PC-9 (cell line): Measurements from ENCODE around the gene CDK5R1. TPM values are rescaled to one million over a fixed set of nuclear protein-coding genes. Genes with fewer than 3 reads are reported as not detected.

Experiments used
- BruUV-seq: library from RNA; stranded (reverse); fragments of 400-500 nt; replicated peaks from 2 replicates; lab custom pipeline; 2021; lab: Mats Ljungman, UMichigan
- CTCF ChIA-PET: fragments of 300-600 bp; sonication (Branson Sonifier 250); formaldehyde crosslinking; loops from one replicate; lab custom pipeline; 2022; ENCODE audit warnings: antibody characterized with exemption; lab: Charles Lee
- POLR2A ChIA-PET: fragments of 300-600 bp; sonication (Branson Sonifier 250); formaldehyde crosslinking; loops from one replicate; lab custom pipeline; 2022; ENCODE audit warnings: antibody characterized with exemption; ENCODE audit not compliant: unreplicated experiment; lab: Charles Lee
- DNase-seq, 2 experiments: peaks; one replicate each; pipeline versions ENCODE4 v3.0.0 to v3.0.0-alpha.2; 2015 to 2022; ENCODE audit warnings: mixed read lengths in 1 of 2
- H2AFZ ChIP-seq: fragments of 200-600 bp; sonication (generic); 2 replicates; pipeline ENCODE4 v1.8.1; 2017; ENCODE audit warnings: antibody characterized with exemption
- H3F3A ChIP-seq: fragments of 200-600 bp; sonication (generic); 2 replicates; pipeline ENCODE4 v1.8.1; 2017; ENCODE audit warnings: antibody characterized with exemption, mild to moderate bottlenecking, low read depth; ENCODE audit not compliant: insufficient read depth
- H3K27ac ChIP-seq: fragments of 200-600 bp; sonication (generic); 2 replicates; pipeline ENCODE4 v1.6.1; 2016; ENCODE audit warnings: mixed run types
- H3K27me3 ChIP-seq: fragments of 200-600 bp; sonication (generic); 2 replicates; pipeline ENCODE4 v1.6.1; 2016; ENCODE audit warnings: low read depth, mixed run types; ENCODE audit not compliant: insufficient read depth
- H3K36me3 ChIP-seq: fragments of 200-600 bp; sonication (generic); 2 replicates; pipeline ENCODE4 v1.6.1; 2016; ENCODE audit warnings: low read depth, mixed run types
- H3K4me1 ChIP-seq: fragments of 200-600 bp; sonication (generic); replicated peaks from 2 replicates; pipeline ENCODE4 v1.6.1; 2016; ENCODE audit warnings: mixed run types; ENCODE audit not compliant: insufficient read depth
- H3K4me2 ChIP-seq: fragments of 200-600 bp; sonication (generic); 2 replicates; pipeline ENCODE4 v1.6.1; 2017; ENCODE audit warnings: mixed run types
- H3K4me3 ChIP-seq: fragments of 200-600 bp; sonication (generic); 2 replicates; pipeline ENCODE4 v1.6.1; 2016; ENCODE audit warnings: mixed run types
- H3K79me2 ChIP-seq: fragments of 200-600 bp; sonication (generic); 2 replicates; pipeline ENCODE4 v1.6.1; 2017; ENCODE audit warnings: low read depth, mixed run types
- H3K9me2 ChIP-seq: fragments of 200-600 bp; sonication (generic); 2 replicates; pipeline ENCODE4 v1.8.1; 2017; ENCODE audit warnings: mild to moderate bottlenecking; ENCODE audit not compliant: insufficient read depth
- H3K9me3 ChIP-seq: fragments of 200-600 bp; sonication (generic); 2 replicates; pipeline ENCODE4 v1.8.1; 2016; ENCODE audit warnings: low read depth; ENCODE audit not compliant: insufficient read depth
- H4K20me1 ChIP-seq: fragments of 200-600 bp; sonication (generic); 2 replicates; pipeline ENCODE4 v1.8.1; 2017; ENCODE audit not compliant: insufficient read depth
- EZH2 ChIP-seq: fragments of 200-600 bp; sonication (generic); IDR thresholded peaks from 2 replicates; pipeline ENCODE4 v1.8.0; 2017; ENCODE audit warnings: antibody characterized with exemption, low read depth
- intact Hi-C: fragments of 100-400 bp; cut with micrococcal nuclease; formaldehyde crosslinking; loops from one replicate; pipeline ENCODE4 v1.10.0; 2022; ENCODE audit not compliant: unreplicated experiment
- total RNA-seq: library from RNA; stranded (reverse); gene quantifications from 2 replicates; pipeline ENCODE4 v1.2.3, GENCODE V29; 2021
- TF ChIP-seq, protein P1 (sequence below): fragments of 200-600 bp; sonication (generic); conservative IDR thresholded peaks from 2 replicates; pipeline ENCODE4 v1.6.1; 2017; ENCODE audit warnings: mixed run types, antibody characterized with exemption, mild to moderate bottlenecking, moderate library complexity

Gene CDK5R1
- total RNA-seq, 1 experiment from 2014 or later, result 2.1 TPM

- H3K27me3 ChIP-seq, result no peaks in the 10 kb centered on the region
- intact Hi-C loops, result loop anchor here (5.0 kb wide), 1 partner anchor 1288 kb away; no protein-coding TSS in a partner anchor
- peaks cover 52% of the 10 kb centered on the region for H3K36me3 ChIP-seq
- H2AFZ ChIP-seq, result no peak overlapping the region
- BruUV-seq, result no TSS peak
- H3K79me2 ChIP-seq, result peaks cover 46% of the 10 kb centered on the region
- no peak for DNase-seq
- CTCF ChIA-PET, result no interaction called here
- no peak overlapping the region for H3K4me2 ChIP-seq
- POLR2A ChIA-PET, result no interaction called here
- TF ChIP-seq EZH2, result no peak
- TF ChIP-seq, protein P1, sequence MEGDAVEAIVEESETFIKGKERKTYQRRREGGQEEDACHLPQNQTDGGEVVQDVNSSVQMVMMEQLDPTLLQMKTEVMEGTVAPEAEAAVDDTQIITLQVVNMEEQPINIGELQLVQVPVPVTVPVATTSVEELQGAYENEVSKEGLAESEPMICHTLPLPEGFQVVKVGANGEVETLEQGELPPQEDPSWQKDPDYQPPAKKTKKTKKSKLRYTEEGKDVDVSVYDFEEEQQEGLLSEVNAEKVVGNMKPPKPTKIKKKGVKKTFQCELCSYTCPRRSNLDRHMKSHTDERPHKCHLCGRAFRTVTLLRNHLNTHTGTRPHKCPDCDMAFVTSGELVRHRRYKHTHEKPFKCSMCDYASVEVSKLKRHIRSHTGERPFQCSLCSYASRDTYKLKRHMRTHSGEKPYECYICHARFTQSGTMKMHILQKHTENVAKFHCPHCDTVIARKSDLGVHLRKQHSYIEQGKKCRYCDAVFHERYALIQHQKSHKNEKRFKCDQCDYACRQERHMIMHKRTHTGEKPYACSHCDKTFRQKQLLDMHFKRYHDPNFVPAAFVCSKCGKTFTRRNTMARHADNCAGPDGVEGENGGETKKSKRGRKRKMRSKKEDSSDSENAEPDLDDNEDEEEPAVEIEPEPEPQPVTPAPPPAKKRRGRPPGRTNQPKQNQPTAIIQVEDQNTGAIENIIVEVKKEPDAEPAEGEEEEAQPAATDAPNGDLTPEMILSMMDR, result no peak
- H3K4me1 ChIP-seq, result no peaks in the 10 kb centered on the region
- H3F3A ChIP-seq, result peaks cover 25% of the 10 kb centered on the region; the same call in 1 of the 2 replicates
- no peak overlapping the region for H3K4me3 ChIP-seq
- H3K9me3 ChIP-seq, result no peaks in the 10 kb centered on the region
- no peak overlapping the region for H3K27ac ChIP-seq
- peaks cover 46% of the 10 kb centered on the region for H4K20me1 ChIP-seq
- no peaks in the 10 kb centered on the region for H3K9me2 ChIP-seq
Measured at GRCh38 chr17:32464374-32464773, 22.4 kb upstream of the CDK5R1 start.

- no peaks in the 10 kb centered on the region for H3K27me3 ChIP-seq
- H3K79me2 ChIP-seq, result peaks cover 30% of the 10 kb centered on the region
- H3K9me2 ChIP-seq, result no peaks in the 10 kb centered on the region
- no peak overlapping the region for H2AFZ ChIP-seq
- no TSS peak for BruUV-seq
- DNase-seq, result no peak
- H3F3A ChIP-seq, result peaks cover 5% of the 10 kb centered on the region; the same call in 1 of the 2 replicates
- no peak overlapping the region for H3K27ac ChIP-seq
- ChIA-PET CTCF (no interaction called here), POLR2A (no interaction called here)
- TF ChIP-seq EZH2, result no peak
- TF ChIP-seq, protein P1, result no peak
- H3K4me1 ChIP-seq, result no peaks in the 10 kb centered on the region
- H4K20me1 ChIP-seq, result peaks cover 13% of the 10 kb centered on the region
- H3K4me2 ChIP-seq, result no peak overlapping the region
- no peak overlapping the region for H3K4me3 ChIP-seq
- H3K9me3 ChIP-seq, result no peaks in the 10 kb centered on the region
- peaks cover 61% of the 10 kb centered on the region for H3K36me3 ChIP-seq
- intact Hi-C loops, result no loop called here
Measured at GRCh38 chr17:32467949-32468348, 18.8 kb upstream of the CDK5R1 start.

- Histone ChIP-seq H3K36me3 (peaks cover 69% of the 10 kb centered on the region), H2AFZ (no peak overlapping the region), H3K4me1 (no peaks in the 10 kb centered on the region), H3K9me3 (no peaks in the 10 kb centered on the region), H3K9me2 (no peaks in the 10 kb centered on the region), H3K4me2 (no peak overlapping the region), H3F3A (peaks cover 5% of the 10 kb centered on the region), H3K27me3 (no peaks in the 10 kb centered on the region), H3K79me2 (peaks cover 16% of the 10 kb centered on the region; the same call in 1 of the 2 replicates), H3K27ac (no peak overlapping the region), H4K20me1 (no peaks in the 10 kb centered on the region; the same call in 1 of the 2 replicates), H3K4me3 (no peak overlapping the region)
- TF ChIP-seq EZH2, result no peak
- TF ChIP-seq, protein P1, result no peak
- BruUV-seq, result no TSS peak
- ChIA-PET POLR2A (no interaction called here), CTCF (interaction anchor here (0.7 to 1.4 kb wide), 2 partner anchors 9 to 10 kb away, joined by 3 read pairs; no protein-coding TSS in a partner anchor)
- no peak for DNase-seq
- intact Hi-C loops, result no loop called here
Measured at GRCh38 chr17:32470405-32471167, 16.2 kb upstream of the CDK5R1 start.
